Esophagus squamous epithelium (tissue), 5 donors: Measurements from ENCODE around the gene HPCAL1. TPM values are rescaled to one million over a fixed set of nuclear protein-coding genes. Genes with fewer than 3 reads are reported as not detected.
"Not testable (repeated sequence)": the region's sequence is repeated elsewhere in the genome, so short reads cannot be mapped to it uniquely, and the experiment has no call there.

ENCODE experiments used
- DNase-seq: peaks from one replicate; lab custom pipeline; 2025; lab: John Stamatoyannopoulos, UW
- H3K27ac ChIP-seq, 4 donors: fragments of 200-600 bp; sonication (generic); one replicate each; pipeline ENCODE4 v1.5.1; 2016 to 2019; ENCODE audit warnings: mild to moderate bottlenecking in 1 of 4
- H3K27me3 ChIP-seq, 4 donors: fragments of 200-600 bp; sonication (generic); 1 replicate in 3 of 4; 2 replicates in 1 of 4; pipeline versions ENCODE4 v1.5.1 to v1.6.0; 2017 to 2021; ENCODE audit warnings: antibody characterized with exemption in 1 of 4
- H3K36me3 ChIP-seq, 3 donors: fragments of 200-600 bp; sonication (generic); one replicate each; pipeline ENCODE4 v1.5.1; 2016 to 2019
- H3K4me1 ChIP-seq, 3 donors: fragments of 200-600 bp; sonication (generic); one replicate each; pipeline ENCODE4 v1.5.1; 2017 to 2019
- H3K4me3 ChIP-seq, 4 donors: fragments of 200-600 bp; sonication (generic); 1 replicate in 3 of 4; 2 replicates in 1 of 4; pipeline ENCODE4 v1.5.1; 2016 to 2019; ENCODE audit warnings: mild to moderate bottlenecking in 2 of 4, moderate library complexity in 1 of 4
- H3K9me3 ChIP-seq, 3 donors: fragments of 200-600 bp; sonication (generic); one replicate each; pipeline ENCODE4 v1.5.1; 2016 to 2019
- CTCF ChIP-seq, 6 experiments: fragments of 450-650 bp in 4 of 6; fragments of 200-600 bp in 2 of 6; sonication (generic) in 2 of 6; IDR thresholded peaks; one replicate each; pipeline ENCODE4 v1.5.1; 2016 to 2019; ENCODE audit warnings: antibody characterized with exemption in 6 of 6, mild to moderate bottlenecking in 4 of 6, moderate library complexity in 4 of 6
- POLR2A ChIP-seq, 4 donors: fragments of 450-650 bp; IDR thresholded peaks; one replicate each; pipeline ENCODE4 v1.6.1; 2017; ENCODE audit warnings: antibody characterized with exemption in 4 of 4, mild to moderate bottlenecking in 4 of 4, moderate library complexity in 3 of 4
- WGBS, 2 donors: methylation state at CpG; one replicate each; pipeline ENCODE4 v1.1.5; 2018; 5-methylcytosine and 5-hydroxymethylcytosine counted together
- intact Hi-C: fragments of 100-400 bp; cut with DNase I; formaldehyde crosslinking; loops from one replicate; pipeline ENCODE4 v1.15.0; 2022
- total RNA-seq, 4 donors: library from RNA; depleted of rRNA; stranded (reverse); fragments of >200 nt; gene quantifications; one replicate each; pipeline ENCODE4 v1.1.0, GENCODE V29; 2016
- donor health status: DM: yes; HTN: yes; CAD: no.

HPCAL1 gene
- total RNA-seq, 4 donors from 2014 or later: 13.2 to 26.4 (median 20.5) TPM

DNA sequence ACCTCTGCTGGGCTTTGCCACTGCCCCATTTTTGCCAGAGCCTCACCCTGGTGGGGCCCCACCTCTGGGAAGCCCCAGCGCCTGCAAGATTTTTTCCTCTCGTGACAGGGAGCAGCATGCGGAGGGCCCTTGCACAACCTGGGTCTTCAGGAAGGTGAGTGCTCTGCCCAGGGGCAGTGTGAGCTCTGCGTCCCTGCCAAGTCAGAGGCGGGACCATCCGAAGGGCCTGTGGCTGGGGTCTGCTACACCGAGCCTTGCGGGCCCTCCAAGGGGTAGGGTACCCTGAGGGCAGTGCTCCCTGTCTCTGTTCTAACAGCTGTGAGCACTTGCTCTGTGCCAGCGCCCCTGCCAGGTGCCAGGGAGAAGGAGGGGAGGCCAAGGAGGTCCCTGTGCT, 151.2 kb downstream of the HPCAL1 start:
- no peak overlapping the region for H3K4me3 ChIP-seq
- intact Hi-C loops: no loop called here
- peak overlapping the region in 2 of 4 donors; percentile 38 to 47 for H3K27ac ChIP-seq
- peaks cover 0 to 3% (median 0%) of the 10 kb centered on the region in 4 donors for H3K27me3 ChIP-seq
- peaks cover 16 to 64% (median 23%) of the 10 kb centered on the region in 3 donors for H3K4me1 ChIP-seq
- no peak for DNase-seq
- 37% methylated on average over 2 of the region's 9 CpGs; no CpG with 5 or more reads in 1 of the 2 donors for WGBS, 2 donors
- TF ChIP-seq CTCF (IDR thresholded peaks at IDR 0.05): no peak
- no peak for TF ChIP-seq POLR2A (IDR thresholded peaks at IDR 0.05)
- H3K9me3 ChIP-seq: no peaks in the 10 kb centered on the region
- no peaks in the 10 kb centered on the region for H3K36me3 ChIP-seq

DNA sequence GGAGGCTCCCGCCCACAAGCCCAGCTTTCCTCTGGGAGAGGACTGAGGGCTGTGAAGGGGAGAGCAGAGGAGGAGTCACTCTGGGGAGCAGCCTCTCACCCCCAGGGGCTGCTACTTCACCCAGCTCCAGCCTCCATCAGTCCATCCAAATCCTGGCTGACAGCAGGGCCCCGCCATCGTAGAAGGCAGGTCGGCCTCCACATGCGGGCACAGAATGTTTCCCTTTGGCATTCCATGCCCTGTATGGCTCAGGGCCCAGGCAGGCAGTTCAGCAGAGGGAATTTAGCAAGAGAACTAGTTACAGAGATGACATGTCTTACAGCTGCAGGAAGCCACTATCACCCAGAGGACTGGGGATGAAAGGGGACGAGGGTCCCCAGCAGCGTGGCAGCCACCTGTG, 151.8 kb downstream of the HPCAL1 start:
- Histone ChIP-seq H3K9me3 (no peaks in the 10 kb centered on the region), H3K27me3 (no peaks in the 10 kb centered on the region), H3K27ac (peak overlapping the region in 2 of 4 donors; percentile 38 to 47), H3K4me3 (no peak overlapping the region), H3K36me3 (no peaks in the 10 kb centered on the region), H3K4me1 (peaks cover 13 to 57% (median 23%) of the 10 kb centered on the region in 3 donors)
- no peak for DNase-seq
- WGBS, 2 donors: 28 to 60% methylated on average over 1 to 7 of the region's 7 CpGs
- intact Hi-C loops: no loop called here
- TF ChIP-seq CTCF (IDR thresholded peaks at IDR 0.05) (no peak), POLR2A (IDR thresholded peaks at IDR 0.05) (no peak)

DNA sequence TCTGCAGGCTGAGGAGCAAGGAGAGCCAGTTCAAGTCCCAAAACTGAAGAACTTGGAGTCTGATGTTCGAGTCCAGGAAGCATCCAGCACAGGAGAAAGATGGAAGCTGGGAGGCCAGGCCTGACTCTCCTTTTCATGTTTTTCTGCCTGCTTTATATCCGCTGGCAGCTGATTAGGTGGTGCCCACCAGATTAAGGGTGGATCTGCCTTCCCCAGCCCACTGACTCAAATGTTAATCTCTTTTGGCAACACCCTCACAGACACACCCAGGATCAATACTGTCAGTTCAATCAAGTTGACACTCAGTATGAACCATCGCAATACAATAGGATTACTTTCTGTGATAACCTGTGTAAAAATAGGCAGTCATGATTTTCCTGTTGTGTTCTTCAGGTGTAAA, 154.5 kb downstream of the HPCAL1 start:
- 74 to 80% methylated on average over 3 of the region's 3 CpGs for WGBS, 2 donors
- H3K4me3 ChIP-seq, intact Hi-C loops, H3K36me3 ChIP-seq, H3K9me3 ChIP-seq, DNase-seq, H3K27me3 ChIP-seq, H3K27ac ChIP-seq: not testable (repeated sequence)
- H3K4me1 ChIP-seq: peaks cover 7 to 41% (median 21%) of the 10 kb centered on the region in 3 donors

DNA sequence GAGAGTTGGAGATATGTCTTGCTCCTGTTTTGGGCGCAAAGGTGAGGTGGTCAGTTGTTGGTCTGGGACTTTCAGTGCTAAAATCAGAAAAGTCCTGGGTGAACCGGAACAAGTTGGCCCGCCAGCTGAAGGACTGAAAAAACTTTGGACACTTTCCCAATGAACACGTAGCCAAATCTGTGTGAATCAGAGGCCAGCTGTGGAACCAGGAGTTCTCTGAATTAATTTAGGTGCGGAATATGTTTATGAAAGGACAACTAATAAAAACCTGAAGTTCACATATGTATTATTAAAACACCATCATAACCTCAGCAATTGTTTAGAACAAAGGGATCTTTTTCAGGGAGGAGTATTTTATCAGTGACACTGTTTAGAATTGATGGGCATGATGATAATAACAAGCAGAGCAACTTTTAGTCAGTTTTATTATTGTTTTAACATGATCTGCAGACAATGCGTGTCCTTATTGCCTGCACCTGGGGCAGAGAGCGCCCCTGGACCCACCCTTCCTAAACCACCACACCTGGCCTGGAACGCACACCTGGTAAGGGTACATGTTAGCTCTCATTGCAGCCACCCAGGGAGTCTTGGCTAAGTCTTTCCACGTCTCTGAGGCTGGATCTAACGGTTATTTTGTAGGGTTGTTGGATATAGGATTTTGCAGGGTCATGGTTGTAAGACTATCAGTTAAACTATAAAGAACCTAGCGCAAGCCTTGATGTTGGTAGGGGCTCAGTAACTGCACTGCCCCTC, 155.3 kb downstream of the HPCAL1 start:
- WGBS, 2 donors: 25 to 40% methylated on average over 7 to 11 of the region's 11 CpGs

DNA sequence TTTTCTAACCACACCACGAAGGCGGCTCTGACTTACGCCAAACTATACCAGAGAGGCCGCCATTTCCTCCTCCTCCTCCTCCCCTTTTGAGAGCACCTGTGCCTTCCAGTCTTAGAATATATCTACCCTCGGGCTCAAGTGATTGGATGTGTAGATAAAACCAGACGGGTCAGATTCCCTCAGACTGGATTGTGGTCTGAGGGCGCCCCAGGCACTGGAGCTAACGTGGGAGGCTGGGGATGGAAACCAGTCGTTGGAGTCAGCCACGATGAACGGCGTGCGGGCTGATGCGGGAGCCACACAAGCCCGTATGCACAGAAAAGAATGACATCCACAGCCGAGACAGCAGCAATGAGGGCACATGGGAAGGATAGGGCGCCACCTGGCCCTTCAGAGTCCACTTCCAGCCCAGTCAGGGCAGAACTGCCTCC, 157.7 kb downstream of the HPCAL1 start:
- intact Hi-C loops: no loop called here
- peaks cover 0 to 12% (median 6%) of the 10 kb centered on the region in 3 donors for H3K4me1 ChIP-seq
- H3K27ac ChIP-seq: no peak overlapping the region
- no peak for TF ChIP-seq POLR2A (IDR thresholded peaks at IDR 0.05)
- no peak for TF ChIP-seq CTCF (IDR thresholded peaks at IDR 0.05)
- no peak overlapping the region for H3K4me3 ChIP-seq
- no peaks in the 10 kb centered on the region for H3K36me3 ChIP-seq
- WGBS, 2 donors: 80 to 82% methylated on average over 8 to 17 of the region's 17 CpGs
- H3K9me3 ChIP-seq: no peaks in the 10 kb centered on the region
- DNase-seq: no peak
- peaks cover 0 to 15% (median 0%) of the 10 kb centered on the region in 4 donors for H3K27me3 ChIP-seq

More for the DNA sequence above, 155.3 kb downstream of the HPCAL1 start:
- Histone ChIP-seq H3K4me1 (peaks cover 7 to 32% (median 15%) of the 10 kb centered on the region in 3 donors), H3K36me3 (no peaks in the 10 kb centered on the region), H3K4me3 (no peak overlapping the region), H3K27me3 (peaks cover 0 to 15% (median 0%) of the 10 kb centered on the region in 4 donors), H3K27ac (no peak overlapping the region), H3K9me3 (no peaks in the 10 kb centered on the region)
- TF ChIP-seq POLR2A (IDR thresholded peaks at IDR 0.05) (no peak), CTCF (IDR thresholded peaks at IDR 0.05) (no peak)
- no peak for DNase-seq
- intact Hi-C loops: no loop called here
